Measurements from ENCODE around the gene MYL3.

DNA sequence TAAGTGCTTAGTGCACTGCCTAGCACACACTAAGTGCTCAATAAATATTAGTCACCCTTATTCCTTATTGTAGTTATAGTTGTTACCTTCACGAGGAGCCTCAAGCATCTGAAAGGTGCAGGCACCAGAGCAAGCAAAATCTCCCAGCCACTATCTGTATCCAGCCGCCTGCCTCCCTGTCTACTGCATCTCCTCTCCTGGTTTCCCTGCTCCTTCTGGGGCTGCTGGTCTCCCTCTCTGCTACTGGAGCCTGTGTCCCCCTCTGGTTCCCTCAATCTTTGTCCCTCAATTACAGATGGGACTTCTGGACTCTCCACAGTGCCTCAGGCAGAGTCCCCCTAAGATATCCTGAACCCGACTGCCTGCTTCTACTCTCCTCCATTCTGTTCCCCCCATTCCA, 18.8 kb downstream of the MYL3 start:
- TF ChIP-seq, protein P1, sequence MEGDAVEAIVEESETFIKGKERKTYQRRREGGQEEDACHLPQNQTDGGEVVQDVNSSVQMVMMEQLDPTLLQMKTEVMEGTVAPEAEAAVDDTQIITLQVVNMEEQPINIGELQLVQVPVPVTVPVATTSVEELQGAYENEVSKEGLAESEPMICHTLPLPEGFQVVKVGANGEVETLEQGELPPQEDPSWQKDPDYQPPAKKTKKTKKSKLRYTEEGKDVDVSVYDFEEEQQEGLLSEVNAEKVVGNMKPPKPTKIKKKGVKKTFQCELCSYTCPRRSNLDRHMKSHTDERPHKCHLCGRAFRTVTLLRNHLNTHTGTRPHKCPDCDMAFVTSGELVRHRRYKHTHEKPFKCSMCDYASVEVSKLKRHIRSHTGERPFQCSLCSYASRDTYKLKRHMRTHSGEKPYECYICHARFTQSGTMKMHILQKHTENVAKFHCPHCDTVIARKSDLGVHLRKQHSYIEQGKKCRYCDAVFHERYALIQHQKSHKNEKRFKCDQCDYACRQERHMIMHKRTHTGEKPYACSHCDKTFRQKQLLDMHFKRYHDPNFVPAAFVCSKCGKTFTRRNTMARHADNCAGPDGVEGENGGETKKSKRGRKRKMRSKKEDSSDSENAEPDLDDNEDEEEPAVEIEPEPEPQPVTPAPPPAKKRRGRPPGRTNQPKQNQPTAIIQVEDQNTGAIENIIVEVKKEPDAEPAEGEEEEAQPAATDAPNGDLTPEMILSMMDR (IDR thresholded peaks at IDR 0.05) = no peak
- no peak for TF ChIP-seq POLR2A (IDR thresholded peaks at IDR 0.05)
- no peak for TF ChIP-seq POLR2AphosphoS5 (IDR thresholded peaks at IDR 0.05)
